GM19023 (cell line): ENCODE data around the gene COG8.
"Not testable (repeated sequence)": the region's sequence is repeated elsewhere in the genome, so short reads cannot be mapped to it uniquely, and the experiment has no call there.

Experiments
- ATAC-seq: cut with Tn5 transposase; IDR thresholded peaks from one replicate; pipeline ENCODE4 v1.9.1; 2021; ENCODE audit warnings: mild to moderate bottlenecking, moderate library complexity; ENCODE audit not compliant: unreplicated experiment

COG8 gene

DNA sequence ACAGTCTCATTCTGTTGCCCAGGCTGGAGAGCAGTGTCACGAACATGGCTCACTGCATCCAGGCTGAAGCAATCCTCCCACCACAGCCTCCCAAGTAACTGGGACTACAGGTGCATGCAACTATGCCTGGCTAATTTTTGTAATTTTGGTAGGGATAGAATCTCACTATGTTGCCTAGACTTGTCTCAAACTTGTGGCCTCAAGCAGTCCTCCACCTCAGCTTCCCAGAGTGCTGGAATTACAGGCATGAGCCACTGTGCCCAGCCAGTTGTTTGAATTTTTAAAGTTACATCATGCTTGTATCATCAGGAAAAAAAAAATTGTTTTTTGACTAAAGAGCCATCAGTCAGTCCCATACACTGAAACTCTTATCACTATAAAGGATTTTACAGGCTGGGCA, 45.3 kb downstream of the COG8 start:
- no peak for ATAC-seq

DNA sequence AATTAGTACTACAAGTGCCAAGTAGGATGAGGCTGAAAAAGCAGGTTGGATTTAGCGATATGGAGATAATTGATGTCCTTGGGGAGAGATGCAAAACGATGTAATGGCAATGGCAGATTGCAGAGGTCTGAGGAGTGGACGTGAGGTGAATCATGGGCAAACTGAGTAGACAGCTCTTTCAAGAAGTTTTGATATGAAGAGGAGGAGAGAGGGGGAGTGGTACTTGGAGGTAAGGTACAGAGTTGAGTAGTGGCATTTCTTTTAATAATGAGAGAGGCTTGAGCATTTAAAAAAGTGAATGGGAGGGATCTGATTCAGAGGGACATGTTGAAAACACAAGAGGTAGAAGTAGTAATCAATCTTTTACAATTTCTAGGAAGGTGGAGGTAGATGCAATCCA, 46.0 kb downstream of the COG8 start:
- no peak for ATAC-seq

DNA sequence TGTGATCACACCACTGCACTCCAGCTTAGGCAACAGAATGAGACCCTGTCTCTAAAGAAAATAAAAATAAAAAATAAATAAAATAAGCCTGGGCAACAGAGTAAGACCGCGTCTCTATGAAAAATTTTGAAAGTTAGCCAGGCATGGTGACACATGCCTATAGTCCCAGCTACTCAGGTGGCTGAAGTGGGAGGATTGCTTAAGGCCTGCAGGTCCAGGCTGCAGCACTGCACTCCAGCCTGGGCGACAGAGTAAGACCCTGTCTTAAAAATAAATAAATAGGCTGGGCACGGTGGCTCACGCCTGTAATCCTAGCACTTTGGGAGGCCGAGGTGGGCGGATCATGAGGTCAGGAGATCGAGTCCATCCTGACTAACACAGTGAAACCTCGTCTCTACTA, 47.7 kb downstream of the COG8 start:
- not testable (repeated sequence) for ATAC-seq

DNA sequence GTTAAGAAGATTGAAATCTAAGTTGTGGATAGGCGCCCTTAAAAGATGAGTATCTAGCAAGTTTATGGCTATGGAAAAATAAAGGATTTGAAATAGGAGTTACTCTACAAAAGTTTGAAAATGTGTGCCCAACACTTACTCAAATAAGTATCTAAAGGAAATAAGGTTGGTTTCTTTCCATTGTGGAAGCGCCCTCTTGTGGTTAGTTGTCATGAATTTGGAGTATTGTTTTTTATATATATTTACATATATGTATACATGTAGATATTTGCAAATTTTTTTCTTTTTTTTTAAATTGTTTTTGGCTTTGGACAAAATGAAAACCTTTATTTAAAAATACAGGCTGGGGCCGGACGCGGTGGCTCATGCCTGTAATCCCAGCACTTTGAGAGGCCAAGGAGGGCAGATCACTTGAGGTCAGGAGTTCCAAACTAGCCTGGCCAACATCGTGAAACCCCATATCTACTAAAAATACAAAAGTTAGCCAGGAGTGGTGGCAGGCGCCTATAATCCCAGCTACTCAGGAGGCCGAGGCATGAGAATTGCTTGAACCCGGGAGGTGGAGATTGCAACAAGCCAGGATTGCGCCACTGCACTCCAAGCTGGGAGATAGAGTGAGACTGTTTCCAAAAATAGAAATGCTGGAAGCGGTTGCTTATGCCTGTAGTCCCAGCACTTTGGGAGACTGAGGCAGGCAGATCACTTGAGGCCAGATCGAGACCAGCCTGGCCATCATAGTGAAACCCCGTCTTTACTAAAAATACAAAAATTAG, 52.2 kb downstream of the COG8 start:
- ATAC-seq: no peak

DNA sequence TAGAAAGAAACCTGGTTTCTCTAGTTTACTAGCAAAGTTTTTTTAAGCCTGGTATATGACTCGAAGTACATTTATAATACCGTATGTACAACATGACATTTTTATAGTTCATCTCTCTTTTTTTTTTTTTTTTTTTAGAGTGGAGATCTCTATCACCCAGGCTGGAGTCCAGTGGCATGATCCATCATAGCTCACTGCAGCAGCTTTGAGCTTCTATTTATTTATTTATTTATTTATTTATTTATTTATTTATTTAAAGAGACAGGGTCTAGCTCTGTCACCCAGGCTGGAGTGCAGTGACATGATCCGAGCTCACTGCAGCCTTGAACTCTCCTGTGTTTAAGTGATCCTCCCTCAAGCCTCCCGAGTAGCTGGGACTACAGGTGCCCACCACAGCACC, 54.1 kb downstream of the COG8 start:
- no peak for ATAC-seq

DNA sequence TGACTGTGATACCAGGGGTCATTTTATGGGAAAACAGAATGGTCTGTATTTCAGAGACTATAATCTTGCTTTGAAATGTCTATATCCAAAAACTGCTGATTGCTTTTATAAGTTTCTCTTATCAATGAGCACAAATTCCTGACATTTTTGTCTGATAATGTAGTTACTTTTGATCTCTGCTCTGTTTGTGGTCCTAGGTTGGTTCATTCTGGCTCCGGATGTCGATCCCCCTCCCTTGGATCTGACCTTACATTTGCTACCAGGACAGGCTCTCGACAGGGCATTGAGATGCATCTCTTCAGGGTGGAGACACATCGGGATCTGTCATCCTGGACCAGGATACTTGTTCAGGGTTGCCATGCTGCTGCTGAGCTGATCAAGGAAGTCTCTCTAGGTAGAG, 55.5 kb downstream of the COG8 start:
- ATAC-seq: no peak

DNA sequence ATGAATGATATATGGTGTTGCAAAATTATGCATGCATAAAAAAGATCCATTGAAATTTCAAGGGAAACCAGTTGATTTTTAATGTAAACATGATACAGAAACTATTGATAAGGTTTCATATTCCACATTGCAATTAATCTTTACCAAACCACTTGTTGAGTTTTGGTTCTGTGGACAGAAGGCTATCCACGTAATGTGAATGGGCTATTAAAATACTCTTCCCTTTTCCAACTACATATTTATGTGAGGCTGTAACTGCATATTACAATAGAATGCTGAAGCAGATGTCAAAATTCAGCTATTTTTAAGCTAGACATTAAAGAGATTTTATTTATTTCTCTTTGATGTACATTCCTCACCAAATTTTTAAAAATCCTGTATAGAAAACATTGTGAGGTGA, 62.0 kb downstream of the COG8 start:
- no peak for ATAC-seq
